Measurements from ENCODE around the gene FAM120A. TPM values are rescaled to one million over a fixed set of nuclear protein-coding genes. Genes with fewer than 3 reads are reported as not detected.

FAM120A gene
- total RNA-seq, 1 experiment from 2014 or later: 162 TPM

DNA sequence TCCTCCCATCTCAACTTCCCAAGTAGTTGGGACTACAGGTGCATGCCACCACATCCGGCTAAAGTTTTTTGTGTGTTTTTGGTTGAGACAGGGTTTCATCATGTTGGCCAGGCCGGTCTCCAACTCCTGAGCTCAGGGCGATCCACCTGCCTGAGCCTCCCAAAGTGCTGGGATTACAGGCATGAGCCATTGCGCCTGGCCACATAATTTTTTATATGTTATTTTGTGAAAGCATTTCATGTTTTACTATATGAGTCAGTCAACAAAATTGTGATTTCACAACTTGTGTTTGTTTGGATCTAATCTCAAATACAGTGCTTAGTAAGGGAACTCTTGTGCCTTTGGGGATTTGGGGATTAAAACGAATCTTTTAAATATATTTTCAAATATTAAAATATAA is 21.9 kb downstream of the FAM120A start:
- peaks cover 23% of the 10 kb centered on the region for H3K4me1 Mint-ChIP-seq (ENCODE audit: insufficient read depth, unreplicated experiment)
- H3K9me3 Mint-ChIP-seq (ENCODE audit: unreplicated experiment): no peaks in the 10 kb centered on the region
- peak overlapping the region; percentile 70 for H3K27ac Mint-ChIP-seq (ENCODE audit: low read depth, unreplicated experiment)
- peaks cover 37% of the 10 kb centered on the region for H3K36me3 Mint-ChIP-seq (ENCODE audit: insufficient read depth, unreplicated experiment)
- no TSS peak for BruUV-seq (replicated peaks)
- H3K27me3 Mint-ChIP-seq (ENCODE audit: insufficient read depth, unreplicated experiment): no peaks in the 10 kb centered on the region
- intact Hi-C loops (cut with micrococcal nuclease): no loop called here
- DNase-seq (ENCODE audit: unreplicated experiment): peak; percentile 86
- ChIA-PET CTCF (interaction anchor here (0.5 to 1.8 kb wide), 2 partner anchors 93 to 338 kb away, joined by 3 to 5 read pairs; no protein-coding TSS in a partner anchor), POLR2A (interaction anchor here (0.7 to 7.0 kb wide), 8 partner anchors 9 to 71 kb away, joined by 3 to 93 read pairs (median 4); partner anchors contain the start of genes FAM120A and FAM120AOS)
- no peak overlapping the region for H3K4me3 Mint-ChIP-seq (ENCODE audit: unreplicated experiment)
- TF ChIP-seq, protein P1, sequence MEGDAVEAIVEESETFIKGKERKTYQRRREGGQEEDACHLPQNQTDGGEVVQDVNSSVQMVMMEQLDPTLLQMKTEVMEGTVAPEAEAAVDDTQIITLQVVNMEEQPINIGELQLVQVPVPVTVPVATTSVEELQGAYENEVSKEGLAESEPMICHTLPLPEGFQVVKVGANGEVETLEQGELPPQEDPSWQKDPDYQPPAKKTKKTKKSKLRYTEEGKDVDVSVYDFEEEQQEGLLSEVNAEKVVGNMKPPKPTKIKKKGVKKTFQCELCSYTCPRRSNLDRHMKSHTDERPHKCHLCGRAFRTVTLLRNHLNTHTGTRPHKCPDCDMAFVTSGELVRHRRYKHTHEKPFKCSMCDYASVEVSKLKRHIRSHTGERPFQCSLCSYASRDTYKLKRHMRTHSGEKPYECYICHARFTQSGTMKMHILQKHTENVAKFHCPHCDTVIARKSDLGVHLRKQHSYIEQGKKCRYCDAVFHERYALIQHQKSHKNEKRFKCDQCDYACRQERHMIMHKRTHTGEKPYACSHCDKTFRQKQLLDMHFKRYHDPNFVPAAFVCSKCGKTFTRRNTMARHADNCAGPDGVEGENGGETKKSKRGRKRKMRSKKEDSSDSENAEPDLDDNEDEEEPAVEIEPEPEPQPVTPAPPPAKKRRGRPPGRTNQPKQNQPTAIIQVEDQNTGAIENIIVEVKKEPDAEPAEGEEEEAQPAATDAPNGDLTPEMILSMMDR (IDR thresholded peaks at IDR 0.05; ENCODE audit: unreplicated experiment): no peak

- Mint-ChIP-seq H3K27me3 (ENCODE audit: insufficient read depth, unreplicated experiment) (no peaks in the 10 kb centered on the region), H3K4me3 (ENCODE audit: unreplicated experiment) (no peak overlapping the region), H3K9me3 (ENCODE audit: unreplicated experiment) (no peaks in the 10 kb centered on the region), H3K27ac (ENCODE audit: low read depth, unreplicated experiment) (no peak overlapping the region), H3K36me3 (ENCODE audit: insufficient read depth, unreplicated experiment) (peaks cover 37% of the 10 kb centered on the region), H3K4me1 (ENCODE audit: insufficient read depth, unreplicated experiment) (peaks cover 12% of the 10 kb centered on the region)
- CTCF ChIA-PET: no interaction called here
- BruUV-seq (replicated peaks): no TSS peak
- POLR2A ChIA-PET: interaction anchor here (1.6 kb wide), 1 partner anchor 25 kb away, joined by 6 read pairs; no protein-coding TSS in a partner anchor
- TF ChIP-seq, protein P1 (IDR thresholded peaks at IDR 0.05; ENCODE audit: unreplicated experiment): no peak
- no peak for DNase-seq (ENCODE audit: unreplicated experiment)
- intact Hi-C loops (cut with micrococcal nuclease): no loop called here
Measured at GRCh38 chr9:93475108-93475507, 23.6 kb downstream of the FAM120A start.

DNA sequence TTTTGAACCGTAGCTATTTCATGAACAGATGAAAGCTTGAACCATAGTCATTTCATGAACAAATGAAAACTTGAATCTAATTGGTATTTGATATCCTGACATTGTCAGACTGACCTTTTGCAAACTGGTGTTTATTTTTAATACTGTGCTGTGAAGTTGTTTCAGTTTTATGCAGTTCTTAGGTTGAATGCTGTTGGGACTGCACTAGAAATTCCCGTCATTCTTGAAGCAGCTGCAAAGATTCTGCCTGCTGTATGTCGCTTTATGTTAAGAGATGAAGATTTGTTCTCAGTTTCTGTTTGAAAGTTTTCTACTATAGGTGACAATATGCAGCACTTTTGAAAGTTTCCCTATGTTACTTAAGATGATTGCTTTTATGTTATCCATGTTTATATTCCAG is 24.4 kb downstream of the FAM120A start:
- DNase-seq (ENCODE audit: unreplicated experiment): no peak
- Mint-ChIP-seq H3K27ac (ENCODE audit: low read depth, unreplicated experiment) (no peak overlapping the region), H3K4me3 (ENCODE audit: unreplicated experiment) (no peak overlapping the region), H3K36me3 (ENCODE audit: insufficient read depth, unreplicated experiment) (peaks cover 35% of the 10 kb centered on the region), H3K9me3 (ENCODE audit: unreplicated experiment) (no peaks in the 10 kb centered on the region), H3K27me3 (ENCODE audit: insufficient read depth, unreplicated experiment) (no peaks in the 10 kb centered on the region), H3K4me1 (ENCODE audit: insufficient read depth, unreplicated experiment) (peaks cover 5% of the 10 kb centered on the region)
- BruUV-seq (replicated peaks): no TSS peak
- POLR2A ChIA-PET: interaction anchor here (1.6 kb wide), 1 partner anchor 24 kb away, joined by 6 read pairs; no protein-coding TSS in a partner anchor
- TF ChIP-seq, protein P1 (IDR thresholded peaks at IDR 0.05; ENCODE audit: unreplicated experiment): no peak
- intact Hi-C loops (cut with micrococcal nuclease): no loop called here
- CTCF ChIA-PET: no interaction called here

GRCh38 chr9:93476924-93477323 is 25.4 kb downstream of the FAM120A start:
- BruUV-seq (replicated peaks): no TSS peak
- H3K27ac Mint-ChIP-seq (ENCODE audit: low read depth, unreplicated experiment): no peak overlapping the region
- POLR2A ChIA-PET: interaction anchor here (0.7 to 3.0 kb wide), 7 partner anchors 12 to 26 kb away, joined by 3 to 13 read pairs (median 5); partner anchors contain the start of gene FAM120AOS
- H3K9me3 Mint-ChIP-seq (ENCODE audit: unreplicated experiment): no peaks in the 10 kb centered on the region
- H3K27me3 Mint-ChIP-seq (ENCODE audit: insufficient read depth, unreplicated experiment): no peaks in the 10 kb centered on the region
- H3K36me3 Mint-ChIP-seq (ENCODE audit: insufficient read depth, unreplicated experiment): peaks cover 29% of the 10 kb centered on the region
- CTCF ChIA-PET: interaction anchor here (1.0 kb wide), 1 partner anchor 90 kb away, joined by 3 read pairs; no protein-coding TSS in a partner anchor
- intact Hi-C loops (cut with micrococcal nuclease): no loop called here
- TF ChIP-seq, protein P1 (IDR thresholded peaks at IDR 0.05; ENCODE audit: unreplicated experiment): no peak
- no peak overlapping the region for H3K4me3 Mint-ChIP-seq (ENCODE audit: unreplicated experiment)
- H3K4me1 Mint-ChIP-seq (ENCODE audit: insufficient read depth, unreplicated experiment): peaks cover 4% of the 10 kb centered on the region
- DNase-seq (ENCODE audit: unreplicated experiment): no peak
